ENCODE data around the gene MZF1. TPM values are rescaled to one million over a fixed set of nuclear protein-coding genes. Genes with fewer than 3 reads are reported as not detected.

MZF1 gene
- total RNA-seq, 1 donor from 2014 or later: 43.3 TPM

- Mint-ChIP-seq H3K36me3 (ENCODE audit: low read depth) (peaks cover 16% of the 10 kb centered on the region), H3K4me1 (peaks cover 43% of the 10 kb centered on the region), H3K27ac (ENCODE audit: unreplicated experiment) (peak overlapping the region; percentile 84), H3K4me3 (peak overlapping the region; percentile 96), H3K9me3 (no peaks in the 10 kb centered on the region), H3K27me3 (ENCODE audit: low read depth) (peaks cover 7% of the 10 kb centered on the region)
- TF ChIP-seq, protein P1, sequence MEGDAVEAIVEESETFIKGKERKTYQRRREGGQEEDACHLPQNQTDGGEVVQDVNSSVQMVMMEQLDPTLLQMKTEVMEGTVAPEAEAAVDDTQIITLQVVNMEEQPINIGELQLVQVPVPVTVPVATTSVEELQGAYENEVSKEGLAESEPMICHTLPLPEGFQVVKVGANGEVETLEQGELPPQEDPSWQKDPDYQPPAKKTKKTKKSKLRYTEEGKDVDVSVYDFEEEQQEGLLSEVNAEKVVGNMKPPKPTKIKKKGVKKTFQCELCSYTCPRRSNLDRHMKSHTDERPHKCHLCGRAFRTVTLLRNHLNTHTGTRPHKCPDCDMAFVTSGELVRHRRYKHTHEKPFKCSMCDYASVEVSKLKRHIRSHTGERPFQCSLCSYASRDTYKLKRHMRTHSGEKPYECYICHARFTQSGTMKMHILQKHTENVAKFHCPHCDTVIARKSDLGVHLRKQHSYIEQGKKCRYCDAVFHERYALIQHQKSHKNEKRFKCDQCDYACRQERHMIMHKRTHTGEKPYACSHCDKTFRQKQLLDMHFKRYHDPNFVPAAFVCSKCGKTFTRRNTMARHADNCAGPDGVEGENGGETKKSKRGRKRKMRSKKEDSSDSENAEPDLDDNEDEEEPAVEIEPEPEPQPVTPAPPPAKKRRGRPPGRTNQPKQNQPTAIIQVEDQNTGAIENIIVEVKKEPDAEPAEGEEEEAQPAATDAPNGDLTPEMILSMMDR (conservative IDR thresholded peaks at IDR 0.05): no peak
- DNase-seq (ENCODE audit: low read depth, low spot score): no peak
These were observed 12.2 kb downstream of the MZF1 start for GRCh38 chr19:58560921-58561320.

- Mint-ChIP-seq H3K4me3 (peak overlapping the region; percentile 96), H3K27me3 (ENCODE audit: low read depth) (peaks cover 9% of the 10 kb centered on the region), H3K36me3 (ENCODE audit: low read depth) (peaks cover 18% of the 10 kb centered on the region), H3K27ac (ENCODE audit: unreplicated experiment) (peak overlapping the region; percentile 99), H3K9me3 (no peaks in the 10 kb centered on the region), H3K4me1 (peaks cover 45% of the 10 kb centered on the region)
- no peak for DNase-seq (ENCODE audit: low read depth, low spot score)
- TF ChIP-seq, protein P1 (conservative IDR thresholded peaks at IDR 0.05): no peak
These were observed 12.9 kb downstream of the MZF1 start for GRCh38 chr19:58560007-58560887.

DNA sequence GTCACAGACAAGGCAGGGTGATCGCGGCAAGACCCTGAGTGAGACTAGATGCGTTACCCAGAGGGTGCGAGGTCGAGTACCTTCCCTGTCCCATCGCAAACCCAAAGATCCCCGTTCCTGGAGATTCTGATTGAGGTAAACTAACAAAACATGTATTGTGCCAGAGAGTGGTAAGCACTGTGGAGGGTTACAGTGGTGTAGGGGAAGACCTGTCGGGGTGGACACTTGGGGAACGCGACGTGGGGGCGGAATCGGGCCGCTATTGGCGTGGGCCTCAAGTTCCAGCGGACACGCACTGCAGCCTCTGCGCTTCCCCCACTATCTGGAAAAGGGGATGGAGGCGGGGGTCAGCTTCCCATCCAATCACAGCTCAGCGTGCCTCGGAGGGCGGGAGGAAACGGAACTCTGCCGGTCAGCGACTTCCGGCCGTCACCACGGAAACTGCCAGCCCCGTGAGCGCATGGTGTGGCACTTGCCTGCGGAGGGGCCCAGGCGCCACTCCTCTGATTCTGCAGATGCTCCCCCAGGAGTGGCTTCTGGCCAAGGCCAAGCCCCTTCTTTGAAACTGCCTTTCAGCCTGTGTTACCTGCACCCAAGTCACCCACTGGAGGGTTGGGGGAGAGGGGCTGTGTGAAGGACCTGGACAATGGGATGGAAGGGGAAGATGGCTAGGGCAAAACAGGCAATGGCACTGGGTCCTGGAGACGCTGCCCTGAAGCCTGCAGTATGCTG lies 13.7 kb downstream of the MZF1 start:
- Mint-ChIP-seq H3K4me1 (peaks cover 53% of the 10 kb centered on the region), H3K9me3 (no peaks in the 10 kb centered on the region), H3K36me3 (ENCODE audit: low read depth) (peaks cover 23% of the 10 kb centered on the region), H3K27me3 (ENCODE audit: low read depth) (peaks cover 18% of the 10 kb centered on the region), H3K4me3 (peak overlapping the region; percentile 96), H3K27ac (ENCODE audit: unreplicated experiment) (peak overlapping the region; percentile 99)
- TF ChIP-seq, protein P1 (conservative IDR thresholded peaks at IDR 0.05): no peak
- DNase-seq (ENCODE audit: low read depth, low spot score): peak; percentile 82

GRCh38 chr19:58558623-58559274 lies 14.4 kb downstream of the MZF1 start:
- peak overlapping the region; percentile 99 for H3K27ac Mint-ChIP-seq (ENCODE audit: unreplicated experiment)
- H3K4me3 Mint-ChIP-seq: peak overlapping the region; percentile 96
- peaks cover 25% of the 10 kb centered on the region for H3K36me3 Mint-ChIP-seq (ENCODE audit: low read depth)
- H3K4me1 Mint-ChIP-seq: peaks cover 58% of the 10 kb centered on the region
- DNase-seq (ENCODE audit: low read depth, low spot score): peak; percentile 100
- no peaks in the 10 kb centered on the region for H3K9me3 Mint-ChIP-seq
- peaks cover 24% of the 10 kb centered on the region for H3K27me3 Mint-ChIP-seq (ENCODE audit: low read depth)
- TF ChIP-seq, protein P1 (conservative IDR thresholded peaks at IDR 0.05): no peak

DNA sequence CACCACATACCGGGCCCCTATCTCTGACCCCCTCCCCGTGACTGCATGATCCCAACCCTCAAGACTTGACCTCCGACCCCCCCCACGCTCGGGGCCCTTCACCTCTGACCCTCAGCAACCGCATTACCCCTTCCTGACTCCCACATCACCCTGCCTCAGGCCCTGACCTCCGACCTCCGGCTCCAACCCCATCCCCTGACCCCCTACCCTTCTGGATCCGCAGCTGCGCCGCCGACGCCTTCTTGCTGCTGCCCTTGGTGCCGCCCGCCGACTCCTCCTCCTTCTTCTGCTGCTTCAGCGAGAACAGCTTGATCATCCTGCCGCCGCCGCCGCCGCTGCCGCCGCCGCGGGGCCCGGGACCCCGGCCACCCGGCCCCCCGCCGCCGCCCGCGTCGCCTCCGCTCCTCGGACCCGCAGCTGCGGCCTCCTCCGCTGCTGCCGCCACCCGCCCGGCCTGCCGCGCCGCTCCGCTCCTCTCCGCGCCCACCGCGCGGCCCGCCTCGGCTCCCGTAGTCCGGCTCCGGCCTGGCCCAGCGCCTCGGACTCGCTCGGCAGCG lies 15.0 kb downstream of the MZF1 start, which contains the start of gene UBE2M:
Gene UBE2M (minus strand): TSS at position 546 of the 557 bp plus-strand sequence. CDS start 230 bp downstream, at position 316.
- Mint-ChIP-seq H3K4me3 (peak within 1 kb of the TSS; percentile 96), H3K27ac (ENCODE audit: unreplicated experiment) (peak within 1 kb of the TSS; percentile 99), H3K36me3 (ENCODE audit: low read depth) (peaks cover 25% of the 10 kb centered on the region), H3K9me3 (no peaks in the 10 kb centered on the region), H3K4me1 (peaks cover 59% of the 10 kb centered on the region), H3K27me3 (ENCODE audit: low read depth) (peaks cover 27% of the 10 kb centered on the region)
- DNase-seq (ENCODE audit: low read depth, low spot score): peak; percentile 57
- TF ChIP-seq, protein P1 (conservative IDR thresholded peaks at IDR 0.05): no peak
